ENCODE measurements around the gene RFX1.

GRCh38 chr19:13978351-13979243 is 27.5 kb downstream of the RFX1 start:
- TF ChIP-seq CTCF (IDR thresholded peaks at IDR 0.05) (no peak), POLR2A (IDR thresholded peaks at IDR 0.05) (no peak)

All from lower leg skin (tissue), 3 donors.